PFSK-1 (cell line): Measurements from ENCODE around the gene PAFAH2.

ENCODE experiments used
- FOXP2 ChIP-seq: optimal IDR thresholded peaks from 2 replicates; pipeline ENCODE3; 2011; ENCODE audit warnings: borderline replicate concordance, control low read depth, inconsistent platforms; ENCODE audit not compliant: insufficient read depth; ENCODE audit errors: extremely low read length, extremely low read depth
- POLR2AphosphoS5 ChIP-seq: IDR thresholded peaks from 2 replicates; pipeline ENCODE4 v1.6.1; 2012; ENCODE audit warnings: low read depth, mild to moderate bottlenecking, control low read depth, low read length, moderate library complexity
- SIN3A ChIP-seq: IDR thresholded peaks from 2 replicates; pipeline ENCODE4 v1.6.1; 2012; ENCODE audit warnings: mild to moderate bottlenecking, low read length, moderate library complexity, borderline replicate concordance; ENCODE audit not compliant: insufficient read depth
- TAF1 ChIP-seq: IDR thresholded peaks from 2 replicates; pipeline ENCODE4 v1.6.1; 2012; ENCODE audit warnings: low read length, control low read depth, borderline replicate concordance; ENCODE audit not compliant: insufficient read depth
- TF ChIP-seq, protein P1 (sequence below), 2 experiments: IDR thresholded peaks; 2 replicates each; pipeline versions ENCODE4 v1.6.1 to v1.8.0; 2011 to 2012; ENCODE audit warnings: low read depth in 2 of 2, low read length in 2 of 2, control low read depth in 1 of 2, inconsistent platforms in 1 of 2, mild to moderate bottlenecking in 1 of 2, moderate library complexity in 1 of 2; ENCODE audit not compliant: insufficient read depth in 1 of 2

DNA sequence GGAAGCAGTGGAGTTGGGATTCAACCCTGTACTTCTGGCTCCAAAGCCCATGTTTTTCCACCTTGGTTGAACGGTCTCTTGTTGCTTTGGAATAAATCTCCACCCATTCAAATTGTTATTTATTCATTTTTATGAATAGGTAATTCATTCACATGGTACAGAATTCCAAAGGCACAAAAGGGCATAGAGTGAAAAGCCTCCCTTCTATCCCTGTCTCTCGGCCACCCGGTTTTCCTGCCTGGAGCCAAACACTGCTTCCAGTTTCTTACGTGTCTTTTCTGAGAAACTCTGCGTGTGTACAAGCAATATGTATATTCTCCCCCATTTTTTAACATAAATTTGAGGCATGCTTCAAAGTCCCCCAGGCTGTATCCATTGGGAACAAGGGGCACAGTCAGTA is 27.7 kb upstream of the PAFAH2 start:
- TF ChIP-seq TAF1 = no peak
- TF ChIP-seq, protein P1, sequence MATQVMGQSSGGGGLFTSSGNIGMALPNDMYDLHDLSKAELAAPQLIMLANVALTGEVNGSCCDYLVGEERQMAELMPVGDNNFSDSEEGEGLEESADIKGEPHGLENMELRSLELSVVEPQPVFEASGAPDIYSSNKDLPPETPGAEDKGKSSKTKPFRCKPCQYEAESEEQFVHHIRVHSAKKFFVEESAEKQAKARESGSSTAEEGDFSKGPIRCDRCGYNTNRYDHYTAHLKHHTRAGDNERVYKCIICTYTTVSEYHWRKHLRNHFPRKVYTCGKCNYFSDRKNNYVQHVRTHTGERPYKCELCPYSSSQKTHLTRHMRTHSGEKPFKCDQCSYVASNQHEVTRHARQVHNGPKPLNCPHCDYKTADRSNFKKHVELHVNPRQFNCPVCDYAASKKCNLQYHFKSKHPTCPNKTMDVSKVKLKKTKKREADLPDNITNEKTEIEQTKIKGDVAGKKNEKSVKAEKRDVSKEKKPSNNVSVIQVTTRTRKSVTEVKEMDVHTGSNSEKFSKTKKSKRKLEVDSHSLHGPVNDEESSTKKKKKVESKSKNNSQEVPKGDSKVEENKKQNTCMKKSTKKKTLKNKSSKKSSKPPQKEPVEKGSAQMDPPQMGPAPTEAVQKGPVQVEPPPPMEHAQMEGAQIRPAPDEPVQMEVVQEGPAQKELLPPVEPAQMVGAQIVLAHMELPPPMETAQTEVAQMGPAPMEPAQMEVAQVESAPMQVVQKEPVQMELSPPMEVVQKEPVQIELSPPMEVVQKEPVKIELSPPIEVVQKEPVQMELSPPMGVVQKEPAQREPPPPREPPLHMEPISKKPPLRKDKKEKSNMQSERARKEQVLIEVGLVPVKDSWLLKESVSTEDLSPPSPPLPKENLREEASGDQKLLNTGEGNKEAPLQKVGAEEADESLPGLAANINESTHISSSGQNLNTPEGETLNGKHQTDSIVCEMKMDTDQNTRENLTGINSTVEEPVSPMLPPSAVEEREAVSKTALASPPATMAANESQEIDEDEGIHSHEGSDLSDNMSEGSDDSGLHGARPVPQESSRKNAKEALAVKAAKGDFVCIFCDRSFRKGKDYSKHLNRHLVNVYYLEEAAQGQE (IDR thresholded peaks at IDR 0.05; ENCODE audit: insufficient read depth in 1 of 2, low read depth in 2 of 2, low read length in 2 of 2) = no peak
- no peak for TF ChIP-seq FOXP2
- TF ChIP-seq SIN3A = no peak
- TF ChIP-seq POLR2AphosphoS5 = no peak
